ENCODE measurements around the gene PHB1. TPM values are rescaled to one million over a fixed set of nuclear protein-coding genes. Genes with fewer than 3 reads are reported as not detected.

Gene PHB1
- polyA plus RNA-seq, 1 experiment: 228 TPM

GRCh38 chr17:49404906-49405305 lies 9.8 kb downstream of the PHB1 start:
- no peaks in the 10 kb centered on the region for H3K9me3 ChIP-seq (ENCODE audit: control insufficient read depth, insufficient read depth, low read length)
- no peak for DNase-seq (ENCODE audit: low read depth, low spot score)
- TF ChIP-seq CTCF (IDR thresholded peaks at IDR 0.05; ENCODE audit: low read depth, low read length): no peak
- CTCF ChIA-PET: interaction anchor here (1.0 kb wide), 1 partner anchor 151 kb away, joined by 3 read pairs; no protein-coding TSS in a partner anchor
- H3K4me3 ChIP-seq (ENCODE audit: low read depth, low read length): no peak overlapping the region
- H3K27me3 ChIP-seq (ENCODE audit: control insufficient read depth, insufficient read depth, low read length): no peaks in the 10 kb centered on the region
- POLR2A ChIA-PET: no interaction called here
- no peak overlapping the region for H3K27ac ChIP-seq (ENCODE audit: low read depth, low read length)

DNA sequence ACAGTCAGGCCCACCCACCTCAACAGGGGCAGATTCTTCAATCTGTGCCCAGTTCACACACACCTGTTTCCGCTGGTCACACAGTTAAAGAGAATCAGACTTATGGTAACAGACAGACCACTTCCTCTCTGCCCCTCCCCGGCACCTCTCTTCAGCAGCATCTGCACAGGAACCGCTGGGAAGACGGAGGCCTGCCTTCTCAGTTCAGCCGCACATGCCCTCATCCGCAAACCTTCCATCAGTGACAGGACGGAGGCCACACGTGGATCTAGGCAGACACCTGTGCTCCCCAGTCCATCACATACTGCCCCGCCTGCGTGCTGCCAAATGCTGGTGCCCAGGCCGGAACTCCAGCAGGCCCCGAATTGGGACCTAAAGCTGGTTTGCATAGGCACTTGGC lies 10.3 kb downstream of the PHB1 start:
- Histone ChIP-seq H3K27me3 (ENCODE audit: control insufficient read depth, insufficient read depth, low read length) (no peaks in the 10 kb centered on the region), H3K9me3 (ENCODE audit: control insufficient read depth, insufficient read depth, low read length) (no peaks in the 10 kb centered on the region), H3K4me3 (ENCODE audit: low read depth, low read length) (no peak overlapping the region), H3K27ac (ENCODE audit: low read depth, low read length) (no peak overlapping the region)
- no peak for TF ChIP-seq CTCF (IDR thresholded peaks at IDR 0.05; ENCODE audit: low read depth, low read length)
- CTCF ChIA-PET: no interaction called here
- DNase-seq (ENCODE audit: low read depth, low spot score): no peak
- POLR2A ChIA-PET: no interaction called here

DNA sequence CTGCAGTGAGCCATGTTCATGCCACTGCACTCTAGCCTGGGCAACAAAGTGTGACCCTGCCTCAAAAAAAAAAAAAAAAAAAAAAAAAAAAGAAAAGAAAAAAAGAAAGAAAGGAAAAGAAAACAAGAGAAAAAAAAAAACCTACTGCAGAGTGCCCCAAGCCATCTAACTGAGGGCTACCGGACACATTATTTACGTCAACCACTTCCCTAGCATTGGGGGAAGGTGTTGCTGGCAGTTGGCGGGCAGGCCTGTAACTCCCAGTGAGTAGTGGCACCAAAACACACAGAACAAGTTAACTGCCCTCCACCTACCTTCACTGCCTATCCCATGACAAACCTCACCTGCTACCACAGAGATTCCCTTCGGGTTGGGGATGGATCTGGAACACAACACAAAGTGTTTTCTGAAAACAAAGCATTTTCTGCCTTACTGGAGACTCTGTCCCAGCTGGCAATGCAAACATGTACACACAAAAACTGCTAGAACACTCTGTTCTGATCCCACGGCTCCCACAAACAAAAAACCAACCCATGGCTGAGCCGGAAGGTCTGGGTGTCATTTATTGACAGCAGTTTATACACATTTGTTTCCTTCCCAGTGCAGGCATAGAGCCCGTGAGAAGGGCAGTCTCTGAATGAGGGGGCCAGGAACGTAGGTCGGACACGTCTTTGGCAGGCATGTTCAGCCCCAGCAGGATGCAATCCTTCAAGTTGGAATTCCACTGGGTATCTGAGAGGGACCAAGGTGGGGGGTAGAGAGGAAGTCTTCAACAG lies 11.0 kb downstream of the PHB1 start:
- CTCF ChIA-PET: no interaction called here
- TF ChIP-seq CTCF (IDR thresholded peaks at IDR 0.05; ENCODE audit: low read depth, low read length): no peak
- POLR2A ChIA-PET: no interaction called here

DNA sequence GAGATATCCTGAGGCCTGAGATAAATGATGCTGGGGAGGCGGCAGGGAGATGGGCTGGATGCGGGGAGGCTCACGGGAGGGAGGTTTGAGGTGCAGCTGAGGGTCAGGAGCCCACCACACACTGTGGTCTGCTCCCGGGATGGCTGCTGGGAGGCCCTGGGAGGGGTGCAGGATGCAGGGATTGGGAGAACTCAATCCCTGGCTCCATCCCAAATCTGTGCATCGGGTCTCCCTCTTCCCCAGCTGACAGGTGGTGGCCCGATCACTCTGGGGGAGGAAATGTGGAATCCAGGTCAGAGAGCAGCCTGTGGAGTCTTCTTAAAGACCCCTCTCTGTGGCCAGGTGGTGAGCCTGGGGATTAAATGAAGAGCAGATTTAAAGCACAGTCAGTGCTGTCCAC lies 12.0 kb downstream of the PHB1 start:
- CTCF ChIA-PET: no interaction called here
- H3K9me3 ChIP-seq (ENCODE audit: control insufficient read depth, insufficient read depth, low read length): no peaks in the 10 kb centered on the region
- no peak for TF ChIP-seq CTCF (IDR thresholded peaks at IDR 0.05; ENCODE audit: low read depth, low read length)
- no peaks in the 10 kb centered on the region for H3K27me3 ChIP-seq (ENCODE audit: control insufficient read depth, insufficient read depth, low read length)
- no peak for DNase-seq (ENCODE audit: low read depth, low spot score)
- no peak overlapping the region for H3K4me3 ChIP-seq (ENCODE audit: low read depth, low read length)
- no peak overlapping the region for H3K27ac ChIP-seq (ENCODE audit: low read depth, low read length)
- POLR2A ChIA-PET: no interaction called here

More for the DNA sequence above, 11.0 kb downstream of the PHB1 start:
- no peak for DNase-seq (ENCODE audit: low read depth, low spot score)
- Histone ChIP-seq H3K27me3 (ENCODE audit: control insufficient read depth, insufficient read depth, low read length) (no peaks in the 10 kb centered on the region), H3K9me3 (ENCODE audit: control insufficient read depth, insufficient read depth, low read length) (no peaks in the 10 kb centered on the region), H3K4me3 (ENCODE audit: low read depth, low read length) (no peak overlapping the region), H3K27ac (ENCODE audit: low read depth, low read length) (no peak overlapping the region)

DNA sequence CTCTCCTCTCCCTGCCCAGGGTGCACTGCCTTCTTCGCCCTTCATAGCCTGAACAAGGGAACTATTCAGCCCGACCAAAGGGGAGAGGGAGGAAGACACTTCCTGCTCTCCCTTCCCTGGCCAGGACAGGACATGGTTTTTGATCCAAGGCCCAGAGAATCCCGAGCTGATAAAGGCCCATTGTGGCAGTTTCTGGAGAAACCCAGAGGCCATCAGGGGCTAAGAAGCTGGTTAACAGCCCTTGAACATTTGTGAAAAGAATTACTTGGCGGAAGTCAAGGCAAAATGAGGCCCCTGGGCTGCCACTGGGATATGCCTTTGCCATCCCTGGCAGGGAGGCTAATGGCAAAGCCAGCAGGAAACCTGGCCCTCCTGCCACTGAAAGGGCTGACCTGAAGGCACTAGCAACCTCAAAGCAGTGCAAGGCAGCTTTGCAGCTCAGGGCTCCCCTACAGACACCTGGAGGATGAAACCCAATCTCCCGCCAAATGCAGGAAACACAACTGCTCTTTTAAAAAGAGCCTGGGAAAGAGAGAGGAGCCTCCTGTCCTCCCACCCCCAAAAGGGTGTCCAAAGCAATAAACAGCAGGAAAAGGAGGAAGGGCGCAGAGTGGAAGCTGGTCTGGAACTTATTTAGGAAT lies 12.6 kb downstream of the PHB1 start:
- no peak overlapping the region for H3K27ac ChIP-seq (ENCODE audit: low read depth, low read length)
- ChIA-PET CTCF (no interaction called here), POLR2A (no interaction called here)
- H3K9me3 ChIP-seq (ENCODE audit: control insufficient read depth, insufficient read depth, low read length): no peaks in the 10 kb centered on the region
- H3K4me3 ChIP-seq (ENCODE audit: low read depth, low read length): no peak overlapping the region
- TF ChIP-seq CTCF (IDR thresholded peaks at IDR 0.05; ENCODE audit: low read depth, low read length): no peak
- H3K27me3 ChIP-seq (ENCODE audit: control insufficient read depth, insufficient read depth, low read length): no peaks in the 10 kb centered on the region
- no peak for DNase-seq (ENCODE audit: low read depth, low spot score)
